ENCODE results near the gene RGR.

DNA sequence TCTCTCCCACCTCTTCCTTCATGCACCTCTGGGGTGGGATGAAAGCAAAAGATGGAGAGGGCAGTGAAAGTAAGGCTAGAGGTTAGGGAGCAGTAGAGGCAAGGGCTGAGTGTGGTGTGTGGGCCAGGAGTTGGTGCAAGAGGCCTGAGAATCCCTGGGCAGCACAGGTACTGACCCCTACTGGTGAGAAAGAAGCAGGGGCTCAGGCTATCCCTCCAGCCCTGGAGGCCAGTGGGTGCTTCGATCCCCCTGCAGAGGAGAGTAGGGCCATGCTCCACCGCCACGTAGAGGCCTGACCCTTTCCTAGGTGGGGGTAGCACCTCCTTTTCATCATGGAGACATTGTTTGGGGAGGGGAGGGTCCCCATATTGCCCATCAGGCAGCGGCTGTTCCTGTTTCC lies 40.7 kb upstream of the RGR start:
- TF ChIP-seq, protein P1, sequence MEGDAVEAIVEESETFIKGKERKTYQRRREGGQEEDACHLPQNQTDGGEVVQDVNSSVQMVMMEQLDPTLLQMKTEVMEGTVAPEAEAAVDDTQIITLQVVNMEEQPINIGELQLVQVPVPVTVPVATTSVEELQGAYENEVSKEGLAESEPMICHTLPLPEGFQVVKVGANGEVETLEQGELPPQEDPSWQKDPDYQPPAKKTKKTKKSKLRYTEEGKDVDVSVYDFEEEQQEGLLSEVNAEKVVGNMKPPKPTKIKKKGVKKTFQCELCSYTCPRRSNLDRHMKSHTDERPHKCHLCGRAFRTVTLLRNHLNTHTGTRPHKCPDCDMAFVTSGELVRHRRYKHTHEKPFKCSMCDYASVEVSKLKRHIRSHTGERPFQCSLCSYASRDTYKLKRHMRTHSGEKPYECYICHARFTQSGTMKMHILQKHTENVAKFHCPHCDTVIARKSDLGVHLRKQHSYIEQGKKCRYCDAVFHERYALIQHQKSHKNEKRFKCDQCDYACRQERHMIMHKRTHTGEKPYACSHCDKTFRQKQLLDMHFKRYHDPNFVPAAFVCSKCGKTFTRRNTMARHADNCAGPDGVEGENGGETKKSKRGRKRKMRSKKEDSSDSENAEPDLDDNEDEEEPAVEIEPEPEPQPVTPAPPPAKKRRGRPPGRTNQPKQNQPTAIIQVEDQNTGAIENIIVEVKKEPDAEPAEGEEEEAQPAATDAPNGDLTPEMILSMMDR (IDR thresholded peaks at IDR 0.05) = peak in 1 of 4 experiments; percentile 32
- TF ChIP-seq POLR2A (IDR thresholded peaks at IDR 0.05) (no peak), POLR2AphosphoS5 (IDR thresholded peaks at IDR 0.05) (no peak)

Data from prostate gland (tissue), 2 donors.